ENCODE measurements around the gene EFNA5. TPM values are rescaled to one million over a fixed set of nuclear protein-coding genes. Genes with fewer than 3 reads are reported as not detected.

Gene EFNA5
- total RNA-seq, 1 donor: 6.5 TPM

- no peak for DNase-seq (ENCODE audit: low read depth)
- no peak overlapping the region for H3K4me3 ChIP-seq (ENCODE audit: low read depth, low read length)
- no peak for TF ChIP-seq CTCF (IDR thresholded peaks at IDR 0.05; ENCODE audit: insufficient read depth, low read depth, low read length)
Measured at GRCh38 chr5:107563959-107564544, 106.7 kb downstream of the EFNA5 start.

GRCh38 chr5:107560377-107560776, 110.4 kb downstream of the EFNA5 start:
- no peak for TF ChIP-seq CTCF (IDR thresholded peaks at IDR 0.05; ENCODE audit: insufficient read depth, low read depth, low read length)
- no peak overlapping the region for H3K4me3 ChIP-seq (ENCODE audit: low read depth, low read length)
- DNase-seq (ENCODE audit: low read depth): no peak

- TF ChIP-seq CTCF (IDR thresholded peaks at IDR 0.05; ENCODE audit: insufficient read depth, low read depth, low read length): no peak
Measured at GRCh38 chr5:107558823-107559375, 111.8 kb downstream of the EFNA5 start.

GRCh38 chr5:107557051-107557658, 113.6 kb downstream of the EFNA5 start:
- no peak for TF ChIP-seq CTCF (IDR thresholded peaks at IDR 0.05; ENCODE audit: insufficient read depth, low read depth, low read length)
- H3K4me3 ChIP-seq (ENCODE audit: low read depth, low read length): no peak overlapping the region
- DNase-seq (ENCODE audit: low read depth): no peak

More at GRCh38 chr5:107558823-107559375, 111.8 kb downstream of the EFNA5 start:
- DNase-seq (ENCODE audit: low read depth): no peak
- H3K4me3 ChIP-seq (ENCODE audit: low read depth, low read length): no peak overlapping the region

GRCh38 chr5:107556575-107556974, 114.2 kb downstream of the EFNA5 start:
- H3K4me3 ChIP-seq (ENCODE audit: low read depth, low read length): no peak overlapping the region
- TF ChIP-seq CTCF (IDR thresholded peaks at IDR 0.05; ENCODE audit: insufficient read depth, low read depth, low read length): no peak
- no peak for DNase-seq (ENCODE audit: low read depth)

- no peak overlapping the region for H3K4me3 ChIP-seq (ENCODE audit: low read depth, low read length)
- no peak for TF ChIP-seq CTCF (IDR thresholded peaks at IDR 0.05; ENCODE audit: insufficient read depth, low read depth, low read length)
- no peak for DNase-seq (ENCODE audit: low read depth)
Measured at GRCh38 chr5:107555425-107556090, 115.2 kb downstream of the EFNA5 start.
